GM10248 (cell line): ENCODE data around the gene FAM3B.
"Not testable (repeated sequence)": the region's sequence is repeated elsewhere in the genome, so short reads cannot be mapped to it uniquely, and the experiment has no call there.

ENCODE experiments used
- CTCF ChIA-PET: fragments of 300-600 bp; sonication (Branson Sonifier 250); formaldehyde crosslinking; extraction: SDS; loops from one replicate; lab custom pipeline; 2021; ENCODE audit warnings: antibody characterized with exemption; lab: Yijun Ruan, JAX
- POLR2A ChIA-PET: fragments of 350-650 bp; sonication (Branson Sonifier 250); formaldehyde crosslinking; extraction: SDS; loops from one replicate; lab custom pipeline; 2020; ENCODE audit warnings: antibody characterized with exemption; lab: Yijun Ruan, JAX
- DNase-seq: peaks from one replicate; pipeline ENCODE4 v3.0.0; 2012; ENCODE audit errors: extremely low spot score
- TF ChIP-seq, protein P1 (sequence below): IDR thresholded peaks from 2 replicates; pipeline ENCODE4 v1.5.1; 2012; ENCODE audit warnings: mild to moderate bottlenecking, low read depth; ENCODE audit errors: extremely low read depth, missing control alignments, control extremely low read depth

FAM3B gene

DNA sequence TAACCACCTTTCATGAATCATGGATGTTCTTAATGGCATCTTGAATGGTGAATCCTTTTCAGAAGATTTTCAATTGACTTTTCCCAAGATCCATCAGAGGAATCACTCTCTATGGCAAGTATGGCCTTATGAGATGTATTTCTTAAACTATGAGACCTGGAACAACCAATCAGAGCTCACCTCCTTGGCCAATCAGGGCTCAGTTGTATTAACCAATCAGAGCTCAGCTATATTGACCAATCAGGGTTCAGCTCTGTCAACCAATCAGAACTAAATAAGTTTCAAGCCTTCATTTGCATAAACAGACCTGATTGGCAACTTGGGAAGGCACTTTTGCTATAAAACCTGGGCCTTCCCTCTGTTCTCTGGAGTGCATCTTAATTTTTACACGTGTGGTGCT lies 13.6 kb upstream of the FAM3B start:
- ChIA-PET POLR2A (no interaction called here), CTCF (interaction anchor here (1.4 kb wide), 1 partner anchor 20 kb away, joined by 3 read pairs; no protein-coding TSS in a partner anchor)
- TF ChIP-seq, protein P1, sequence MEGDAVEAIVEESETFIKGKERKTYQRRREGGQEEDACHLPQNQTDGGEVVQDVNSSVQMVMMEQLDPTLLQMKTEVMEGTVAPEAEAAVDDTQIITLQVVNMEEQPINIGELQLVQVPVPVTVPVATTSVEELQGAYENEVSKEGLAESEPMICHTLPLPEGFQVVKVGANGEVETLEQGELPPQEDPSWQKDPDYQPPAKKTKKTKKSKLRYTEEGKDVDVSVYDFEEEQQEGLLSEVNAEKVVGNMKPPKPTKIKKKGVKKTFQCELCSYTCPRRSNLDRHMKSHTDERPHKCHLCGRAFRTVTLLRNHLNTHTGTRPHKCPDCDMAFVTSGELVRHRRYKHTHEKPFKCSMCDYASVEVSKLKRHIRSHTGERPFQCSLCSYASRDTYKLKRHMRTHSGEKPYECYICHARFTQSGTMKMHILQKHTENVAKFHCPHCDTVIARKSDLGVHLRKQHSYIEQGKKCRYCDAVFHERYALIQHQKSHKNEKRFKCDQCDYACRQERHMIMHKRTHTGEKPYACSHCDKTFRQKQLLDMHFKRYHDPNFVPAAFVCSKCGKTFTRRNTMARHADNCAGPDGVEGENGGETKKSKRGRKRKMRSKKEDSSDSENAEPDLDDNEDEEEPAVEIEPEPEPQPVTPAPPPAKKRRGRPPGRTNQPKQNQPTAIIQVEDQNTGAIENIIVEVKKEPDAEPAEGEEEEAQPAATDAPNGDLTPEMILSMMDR, result no peak
- DNase-seq, result no peak

DNA sequence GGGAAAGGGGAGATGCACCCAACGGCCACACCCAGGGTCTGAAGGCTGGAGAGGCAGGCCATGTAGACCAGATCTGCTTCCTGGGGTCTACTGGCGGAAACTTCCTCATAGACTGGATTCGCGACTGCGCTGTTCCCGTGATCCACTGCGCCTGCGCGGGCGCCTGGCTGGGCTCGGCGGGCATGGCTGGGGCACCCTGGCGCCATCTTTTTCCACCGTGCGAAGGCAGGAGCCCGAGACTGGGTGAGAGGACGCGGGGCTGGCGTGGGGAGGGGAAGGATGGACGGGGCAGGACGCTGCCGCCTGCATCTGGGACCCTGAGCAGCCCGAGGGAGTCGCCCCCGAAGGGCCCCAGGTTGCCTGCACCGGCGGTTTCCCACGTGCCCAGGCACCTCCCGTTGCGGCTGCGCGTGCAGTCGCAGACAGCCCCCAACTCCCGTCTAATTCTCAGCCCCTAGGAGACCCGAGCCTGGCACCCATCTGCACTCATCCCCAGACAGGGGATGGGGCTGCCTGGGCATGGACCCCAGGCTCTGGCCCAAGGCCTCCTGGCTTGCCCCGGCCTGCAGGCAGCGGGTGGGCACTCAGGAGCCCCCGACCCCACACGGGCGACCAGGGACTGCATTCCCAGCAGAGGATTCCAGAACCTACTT lies 12.4 kb upstream of the FAM3B start:
- POLR2A ChIA-PET, result no interaction called here
- CTCF ChIA-PET, result interaction anchor here (1.4 kb wide), 1 partner anchor 21 kb away, joined by 3 read pairs; no protein-coding TSS in a partner anchor
- TF ChIP-seq, protein P1, result no peak
- DNase-seq, result no peak

DNA sequence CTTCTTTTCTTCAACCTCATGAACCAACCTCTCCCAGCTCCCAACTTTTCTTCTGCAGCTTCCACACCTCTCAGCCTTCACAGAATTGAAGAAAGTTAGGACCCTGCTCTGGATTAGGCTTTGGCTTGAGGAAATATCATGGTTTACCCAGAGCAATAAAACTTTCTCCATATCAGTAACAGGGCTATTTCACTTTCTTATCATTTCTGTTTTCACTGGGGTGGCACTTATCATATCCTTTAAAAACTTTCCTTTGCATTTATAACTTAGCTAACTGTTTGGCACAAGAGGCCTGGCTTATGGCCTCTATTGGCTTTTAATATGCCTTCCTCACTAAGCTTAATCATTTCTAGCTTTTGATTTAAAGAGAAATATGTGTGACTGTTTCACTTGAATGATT lies 9.4 kb upstream of the FAM3B start:
- TF ChIP-seq, protein P1, result no peak
- DNase-seq, result no peak
- POLR2A ChIA-PET, result interaction anchor here (0.7 kb wide), 1 partner anchor 1453 kb away, joined by 3 read pairs; no protein-coding TSS in a partner anchor
- CTCF ChIA-PET, result interaction anchor here (1.5 to 1.9 kb wide), 3 partner anchors 10 to 140 kb away, joined by 3 to 9 read pairs (median 7); no protein-coding TSS in a partner anchor

DNA sequence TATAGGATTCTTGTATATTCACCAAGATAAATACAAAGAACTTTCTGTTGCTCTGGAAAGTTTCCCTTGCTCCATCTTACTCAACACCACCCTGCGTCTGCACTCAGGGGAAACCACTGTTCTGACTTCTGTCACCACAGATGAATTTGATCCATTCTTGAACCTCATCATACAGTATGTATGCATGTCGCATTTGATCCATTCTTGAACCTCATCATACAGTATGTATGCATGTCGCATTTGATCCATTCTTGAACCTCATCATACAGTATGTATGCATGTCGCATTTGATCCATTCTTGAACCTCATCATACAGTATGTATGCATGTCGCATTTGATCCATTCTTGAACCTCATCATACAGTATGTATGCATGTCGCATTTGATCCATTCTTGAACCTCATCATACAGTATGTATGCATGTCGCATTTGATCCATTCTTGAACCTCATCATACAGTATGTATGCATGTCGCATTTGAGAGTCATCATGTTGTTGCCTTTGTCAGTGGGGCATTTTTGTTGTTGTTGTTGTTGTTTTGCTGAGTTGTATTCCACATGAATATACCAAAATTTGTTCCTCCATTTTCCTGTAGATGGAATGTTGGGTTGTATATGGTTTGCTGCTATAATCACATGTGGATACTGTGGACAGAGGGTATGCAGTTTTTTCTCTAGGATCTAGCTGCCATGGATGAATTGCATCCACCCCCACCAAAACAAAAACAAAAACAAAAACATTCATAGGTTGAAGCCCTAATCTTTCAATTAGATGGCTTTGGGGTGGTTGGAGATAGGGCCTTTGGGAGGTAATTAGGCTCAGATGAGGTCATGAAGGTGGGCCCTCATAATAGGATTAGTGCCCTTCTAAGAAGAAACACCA lies 3.1 kb upstream of the FAM3B start:
- DNase-seq, POLR2A ChIA-PET, CTCF ChIA-PET: not testable (repeated sequence)

DNA sequence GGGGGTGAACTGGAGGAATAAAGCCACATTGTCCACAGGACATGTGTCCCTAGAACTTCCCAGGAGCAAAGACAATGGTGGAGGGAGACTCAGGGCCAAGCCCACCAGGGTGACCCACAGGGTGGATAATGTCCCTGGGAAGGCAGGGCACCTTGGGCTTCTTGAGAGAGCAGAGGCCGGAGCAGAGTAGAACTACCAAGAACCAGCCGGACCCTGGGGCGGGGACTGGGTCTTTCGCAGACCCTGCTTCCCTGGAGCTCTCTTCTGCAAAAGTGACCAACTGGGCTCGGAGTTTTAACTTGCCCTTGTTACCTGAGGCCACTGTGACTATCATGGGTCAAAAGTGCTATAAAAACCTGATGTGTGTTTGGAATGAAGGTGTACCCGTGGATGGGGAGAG lies 875 bp upstream of the FAM3B start:
- DNase-seq, result no peak
- POLR2A ChIA-PET, result no interaction called here
- TF ChIP-seq, protein P1, result no peak
- CTCF ChIA-PET, result interaction anchor here (1.3 kb wide), 1 partner anchor 32 kb away, joined by 4 read pairs; no protein-coding TSS in a partner anchor

DNA sequence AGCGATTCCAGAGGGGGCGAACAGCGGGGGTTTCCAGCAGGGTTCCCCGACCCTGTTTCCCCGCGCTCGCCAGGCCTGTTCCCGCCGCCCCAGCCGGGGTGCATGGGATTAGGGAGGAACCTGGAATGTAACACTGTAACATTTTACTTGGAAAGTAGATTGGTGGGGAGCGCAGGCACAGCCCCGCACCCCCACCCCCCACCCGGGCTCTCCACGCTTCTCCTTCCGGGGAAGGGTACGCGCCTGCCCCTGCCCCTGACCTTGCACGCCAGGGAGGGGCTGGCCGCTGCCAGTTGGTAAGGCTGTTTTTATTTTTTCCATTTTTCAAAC lies 427 bp downstream of the FAM3B start:
- TF ChIP-seq, protein P1, result no peak
- ChIA-PET POLR2A (no interaction called here), CTCF (no interaction called here)
- no peak for DNase-seq

DNA sequence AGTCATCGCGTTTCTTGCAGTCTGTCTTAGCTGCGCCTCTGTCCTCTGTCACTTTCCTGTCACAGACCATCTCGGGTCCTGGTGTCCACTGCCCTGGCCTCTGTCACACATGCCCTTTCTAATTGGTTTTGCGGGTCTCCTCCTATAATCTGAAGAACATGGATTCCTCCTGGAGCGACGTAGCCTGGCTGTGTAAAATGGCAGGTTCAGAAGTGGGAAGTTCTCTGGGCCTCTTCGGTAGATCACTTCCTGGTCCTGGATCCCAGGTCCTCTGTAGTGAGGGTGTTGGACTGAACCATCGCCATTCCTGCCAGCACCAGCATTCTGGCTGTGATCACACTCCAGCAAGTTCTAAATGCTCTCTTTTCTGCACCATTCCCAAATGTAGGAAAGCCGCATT lies 857 bp downstream of the FAM3B start:
- ChIA-PET CTCF (interaction anchor here (2.5 kb wide), 1 partner anchor 11 kb away, joined by 8 read pairs; no protein-coding TSS in a partner anchor), POLR2A (no interaction called here)
- TF ChIP-seq, protein P1, result no peak
- no peak for DNase-seq
